Memory B cell (primary cell): Measurements from ENCODE around the gene PEX13.
A peak's percentile ranks its signal among the peaks of the same experiment; 100 is the strongest.

Experiments
- ATAC-seq: fragments of 150-1000 bp; cut with Tn5 transposase; 2 replicates; pipeline ENCODE4 v1.10.0; 2021; ENCODE audit warnings: low read depth, mild to moderate bottlenecking, moderate library complexity
- DNase-seq, 2 donors: peaks; one replicate each; pipeline ENCODE4 v3.0.0; 2022; ENCODE audit warnings: low spot score in 2 of 2
- H3K27ac Mint-ChIP-seq: one replicate; pipeline ENCODE4 v1.8.0; 2022; ENCODE audit warnings: mild to moderate bottlenecking, moderate library complexity, mixed read lengths
- H3K27me3 Mint-ChIP-seq: one replicate; pipeline ENCODE4 v1.8.0; 2022; ENCODE audit warnings: mixed read lengths
- H3K36me3 Mint-ChIP-seq: one replicate; pipeline ENCODE4 v1.8.0; 2022; ENCODE audit warnings: mild to moderate bottlenecking, mixed read lengths
- H3K4me1 Mint-ChIP-seq: one replicate; pipeline ENCODE4 v1.8.0; 2022; ENCODE audit warnings: mixed read lengths
- H3K4me3 Mint-ChIP-seq: one replicate; pipeline ENCODE4 v1.8.0; 2022; ENCODE audit warnings: mild to moderate bottlenecking, moderate library complexity, mixed read lengths
- H3K9me3 Mint-ChIP-seq: one replicate; pipeline ENCODE4 v1.8.0; 2022; ENCODE audit warnings: mixed read lengths

PEX13 gene

GRCh38 chr2:61059382-61059781 lies 41.9 kb downstream of the PEX13 start:
- H3K9me3 Mint-ChIP-seq = no peaks in the 10 kb centered on the region
- no peaks in the 10 kb centered on the region for H3K27me3 Mint-ChIP-seq
- H3K4me1 Mint-ChIP-seq = peaks cover 2% of the 10 kb centered on the region
- H3K36me3 Mint-ChIP-seq = peaks cover 5% of the 10 kb centered on the region
- H3K27ac Mint-ChIP-seq = no peak overlapping the region
- DNase-seq = no peak
- no peak for ATAC-seq
- H3K4me3 Mint-ChIP-seq = no peak overlapping the region

- H3K27ac Mint-ChIP-seq = peak within 1 kb of the TSS; percentile 77
- H3K27me3 Mint-ChIP-seq = no peaks in the 10 kb centered on the region
- DNase-seq = peak; percentile 75 to 78
- peaks cover 6% of the 10 kb centered on the region for H3K4me1 Mint-ChIP-seq
- no peaks in the 10 kb centered on the region for H3K9me3 Mint-ChIP-seq
- H3K4me3 Mint-ChIP-seq = peak within 1 kb of the TSS; percentile 98
- ATAC-seq = peak; percentile 97
- no peaks in the 10 kb centered on the region for H3K36me3 Mint-ChIP-seq
Observed at GRCh38 chr2:61065714-61066709, 48.5 kb downstream of the PEX13 start, which contains the start of gene SANBR. Gene SANBR, plus strand, starts transcription at chr2:61065871. Its CDS starts 4,480 bp downstream, at chr2:61070351.

- no peak overlapping the region for H3K4me3 Mint-ChIP-seq
- DNase-seq (no peak), ATAC-seq (no peak)
- H3K27me3 Mint-ChIP-seq = no peaks in the 10 kb centered on the region
- peaks cover 9% of the 10 kb centered on the region for H3K36me3 Mint-ChIP-seq
- no peak overlapping the region for H3K27ac Mint-ChIP-seq
- no peaks in the 10 kb centered on the region for H3K9me3 Mint-ChIP-seq
- H3K4me1 Mint-ChIP-seq = no peaks in the 10 kb centered on the region
Observed at GRCh38 chr2:61074100-61074499, 56.6 kb downstream of the PEX13 start.

GRCh38 chr2:61085883-61086282 lies 68.4 kb downstream of the PEX13 start:
- Mint-ChIP-seq H3K27me3 (no peaks in the 10 kb centered on the region), H3K4me1 (no peaks in the 10 kb centered on the region), H3K9me3 (no peaks in the 10 kb centered on the region), H3K36me3 (peaks cover 5% of the 10 kb centered on the region), H3K27ac (no peak overlapping the region), H3K4me3 (no peak overlapping the region)
- DNase-seq = no peak
- no peak for ATAC-seq

- no peaks in the 10 kb centered on the region for H3K9me3 Mint-ChIP-seq
- ATAC-seq (no peak), DNase-seq (no peak)
- H3K4me3 Mint-ChIP-seq = no peak overlapping the region
- peaks cover 2% of the 10 kb centered on the region for H3K36me3 Mint-ChIP-seq
- no peaks in the 10 kb centered on the region for H3K4me1 Mint-ChIP-seq
- H3K27me3 Mint-ChIP-seq = no peaks in the 10 kb centered on the region
- H3K27ac Mint-ChIP-seq = no peak overlapping the region
Observed at GRCh38 chr2:61089797-61090196, 72.3 kb downstream of the PEX13 start.

GRCh38 chr2:61090386-61090921 lies 72.9 kb downstream of the PEX13 start:
- peaks cover 2% of the 10 kb centered on the region for H3K36me3 Mint-ChIP-seq
- no peak overlapping the region for H3K27ac Mint-ChIP-seq
- H3K27me3 Mint-ChIP-seq = no peaks in the 10 kb centered on the region
- DNase-seq (no peak), ATAC-seq (no peak)
- H3K4me1 Mint-ChIP-seq = no peaks in the 10 kb centered on the region
- no peaks in the 10 kb centered on the region for H3K9me3 Mint-ChIP-seq
- H3K4me3 Mint-ChIP-seq = no peak overlapping the region

GRCh38 chr2:61091485-61091884 lies 74.0 kb downstream of the PEX13 start:
- Mint-ChIP-seq H3K27me3 (no peaks in the 10 kb centered on the region), H3K27ac (no peak overlapping the region), H3K36me3 (peaks cover 2% of the 10 kb centered on the region), H3K4me3 (no peak overlapping the region), H3K4me1 (no peaks in the 10 kb centered on the region), H3K9me3 (no peaks in the 10 kb centered on the region)
- ATAC-seq (no peak), DNase-seq (no peak)

GRCh38 chr2:61096438-61096837 lies 78.9 kb downstream of the PEX13 start:
- DNase-seq = no peak
- no peak for ATAC-seq
- Mint-ChIP-seq H3K9me3 (no peaks in the 10 kb centered on the region), H3K4me3 (no peak overlapping the region), H3K4me1 (no peaks in the 10 kb centered on the region), H3K27me3 (no peaks in the 10 kb centered on the region), H3K36me3 (no peaks in the 10 kb centered on the region), H3K27ac (no peak overlapping the region)

GRCh38 chr2:61100801-61101200 lies 83.3 kb downstream of the PEX13 start:
- H3K4me3 Mint-ChIP-seq = no peak overlapping the region
- H3K4me1 Mint-ChIP-seq = no peaks in the 10 kb centered on the region
- DNase-seq (no peak), ATAC-seq (no peak)
- H3K36me3 Mint-ChIP-seq = peaks cover 5% of the 10 kb centered on the region
- no peaks in the 10 kb centered on the region for H3K9me3 Mint-ChIP-seq
- H3K27me3 Mint-ChIP-seq = no peaks in the 10 kb centered on the region
- H3K27ac Mint-ChIP-seq = no peak overlapping the region
